Ramos (cell line): ENCODE measurements around the gene OSTM1.

Experiments
- in situ Hi-C: fragments of 300-500 bp; cut with MboI; formaldehyde crosslinking; loops from one replicate; pipeline ENCODE4 v1.14.3; 2022; ENCODE audit warnings: low sequenced_read_pairs; ENCODE audit not compliant: unreplicated experiment

Gene OSTM1

GRCh38 chr6:108074359-108075144 is at the start of gene OSTM1:
OSTM1 (minus strand) TSS chr6:108074741; CDS start chr6:108074651, 90 bp downstream.
- in situ Hi-C loops: no loop called here

- in situ Hi-C loops: no loop called here
These were observed 49.4 kb upstream of the OSTM1 start for GRCh38 chr6:108123946-108124345.

GRCh38 chr6:108123481-108123929 is 49.0 kb upstream of the OSTM1 start:
- in situ Hi-C loops: no loop called here

- in situ Hi-C loops: no loop called here
These were observed 47.1 kb upstream of the OSTM1 start for GRCh38 chr6:108121612-108122011.

- in situ Hi-C loops: no loop called here
These were observed 45.8 kb upstream of the OSTM1 start for GRCh38 chr6:108120311-108120710.

GRCh38 chr6:108119769-108120141 is 45.2 kb upstream of the OSTM1 start:
- in situ Hi-C loops: no loop called here

GRCh38 chr6:108118810-108119768 is 44.5 kb upstream of the OSTM1 start:
- in situ Hi-C loops: no loop called here

- in situ Hi-C loops: no loop called here
These were observed 43.8 kb upstream of the OSTM1 start for GRCh38 chr6:108118359-108118724.

GRCh38 chr6:108117427-108118358 is 43.2 kb upstream of the OSTM1 start:
- in situ Hi-C loops: no loop called here

GRCh38 chr6:108116546-108117426 is 42.2 kb upstream of the OSTM1 start:
- in situ Hi-C loops: no loop called here

GRCh38 chr6:108115598-108116058 is 41.1 kb upstream of the OSTM1 start:
- in situ Hi-C loops: no loop called here

- in situ Hi-C loops: no loop called here
These were observed 40.5 kb upstream of the OSTM1 start for GRCh38 chr6:108114841-108115597.

GRCh38 chr6:108113557-108114519 is 39.3 kb upstream of the OSTM1 start:
- in situ Hi-C loops: no loop called here

GRCh38 chr6:108108374-108108773 is 33.8 kb upstream of the OSTM1 start:
- in situ Hi-C loops: no loop called here

GRCh38 chr6:108107102-108107501 is 32.6 kb upstream of the OSTM1 start:
- in situ Hi-C loops: no loop called here

- in situ Hi-C loops: no loop called here
These were observed 32.2 kb upstream of the OSTM1 start for GRCh38 chr6:108106694-108107093.

GRCh38 chr6:108106261-108106660 is 31.7 kb upstream of the OSTM1 start:
- in situ Hi-C loops: no loop called here
